Activated B cell treated with CpG ODN at 0.5 μM for 24 hours (primary cell): ENCODE results near the gene HLA-DPA1. TPM values are rescaled to one million over a fixed set of nuclear protein-coding genes. Genes with fewer than 3 reads are reported as not detected.

Experiments
- ATAC-seq: fragments of 200-7000 bp; cut with Tn5 transposase; one replicate; pipeline ENCODE4 v1.10.0; 2021; ENCODE audit warnings: low read depth, mild to moderate bottlenecking, moderate library complexity
- CTCF ChIA-PET: fragments of 350-600 bp; sonication (Branson Sonifier 250); formaldehyde crosslinking; loops from one replicate; lab custom pipeline; 2021; ENCODE audit warnings: antibody characterized with exemption; lab: Charles Lee
- POLR2A ChIA-PET: fragments of 350-600 bp; sonication (Branson Sonifier 250); formaldehyde crosslinking; loops from one replicate; lab custom pipeline; 2021; ENCODE audit warnings: antibody characterized with exemption; lab: Charles Lee
- DNase-seq: peaks from one replicate; pipeline ENCODE4 v3.0.0; 2022
- H3K27ac Mint-ChIP-seq: one replicate; pipeline ENCODE4 v1.8.0; 2020; ENCODE audit warnings: mixed read lengths
- H3K27me3 Mint-ChIP-seq: one replicate; pipeline ENCODE4 v1.8.0; 2021; ENCODE audit warnings: mixed read lengths
- H3K36me3 Mint-ChIP-seq: one replicate; pipeline ENCODE4 v1.8.0; 2021; ENCODE audit warnings: low read depth, mixed read lengths
- H3K4me1 Mint-ChIP-seq: one replicate; pipeline ENCODE4 v1.8.0; 2021; ENCODE audit warnings: mixed read lengths
- H3K4me3 Mint-ChIP-seq: one replicate; pipeline ENCODE4 v1.8.0; 2020; ENCODE audit warnings: mild to moderate bottlenecking, mixed read lengths
- H3K9me3 Mint-ChIP-seq: one replicate; pipeline ENCODE4 v1.8.0; 2020; ENCODE audit warnings: mixed read lengths
- CTCF ChIP-seq: fragments of 200-600 bp; IDR thresholded peaks from one replicate; pipeline ENCODE4 v1.8.0; 2022; ENCODE audit warnings: antibody characterized with exemption, mild to moderate bottlenecking
- intact Hi-C: fragments of 100-400 bp; cut with micrococcal nuclease; formaldehyde crosslinking; loops from one replicate; pipeline ENCODE4 v1.15.1; 2024
- total RNA-seq: library from RNA; stranded (reverse); gene quantifications from 2 replicates; pipeline ENCODE4 v1.2.3, GENCODE V29; 2022

Gene HLA-DPA1
- total RNA-seq, 1 donor from 2014 or later, result 718 TPM

GRCh38 chr6:33080127-33081089 is 7.0 kb upstream of the HLA-DPA1 start:
- Mint-ChIP-seq H3K27ac (peak overlapping the region; percentile 95), H3K9me3 (no peaks in the 10 kb centered on the region), H3K27me3 (no peaks in the 10 kb centered on the region), H3K4me3 (peak overlapping the region; percentile 89), H3K36me3 (peaks cover 94% of the 10 kb centered on the region), H3K4me1 (peaks cover 78% of the 10 kb centered on the region)
- CTCF ChIA-PET, result interaction anchor here (1.9 to 14.4 kb wide), 2 partner anchors 17 to 66 kb away, joined by 5 to 240 read pairs; partner anchors contain the start of gene HLA-DOA
- POLR2A ChIA-PET, result interaction anchor here (0.6 to 28.7 kb wide), 15 partner anchors 9 to 415 kb away, joined by 3 to 2264 read pairs (median 8); partner anchors contain the start of genes HLA-DOA, HLA-DPA1 and HSD17B8
- DNase-seq, result no peak
- intact Hi-C loops, result loop anchor here (5.0 kb wide), 1 partner anchor 67 kb away; no protein-coding TSS in a partner anchor
- no peak for ATAC-seq
- TF ChIP-seq CTCF, result no peak

- Mint-ChIP-seq H3K4me1 (peaks cover 81% of the 10 kb centered on the region), H3K27ac (peak overlapping the region; percentile 95), H3K27me3 (no peaks in the 10 kb centered on the region)
Measured at GRCh38 chr6:33079580-33079979, 6.1 kb upstream of the HLA-DPA1 start.

GRCh38 chr6:33078919-33079521 is 5.6 kb upstream of the HLA-DPA1 start:
- intact Hi-C loops, result loop anchor here (1.0 to 5.0 kb wide), 2 partner anchors 33 to 65 kb away; no protein-coding TSS in a partner anchor
- DNase-seq (no peak), ATAC-seq (no peak)
- no peaks in the 10 kb centered on the region for H3K27me3 Mint-ChIP-seq
- no peaks in the 10 kb centered on the region for H3K9me3 Mint-ChIP-seq
- H3K4me3 Mint-ChIP-seq, result peak overlapping the region; percentile 89
- no peak for TF ChIP-seq CTCF
- ChIA-PET CTCF (interaction anchor here (1.2 to 14.4 kb wide), 3 partner anchors 19 to 79 kb away, joined by 3 to 240 read pairs (median 5); partner anchors contain the start of gene HLA-DOA), POLR2A (interaction anchor here (0.7 to 28.7 kb wide), 7 partner anchors 10 to 170 kb away, joined by 3 to 2264 read pairs (median 5); partner anchors contain the start of gene HLA-DOA)
- H3K27ac Mint-ChIP-seq, result peak overlapping the region; percentile 95
- peaks cover 80% of the 10 kb centered on the region for H3K36me3 Mint-ChIP-seq
- peaks cover 79% of the 10 kb centered on the region for H3K4me1 Mint-ChIP-seq

More at GRCh38 chr6:33079580-33079979, 6.1 kb upstream of the HLA-DPA1 start:
- ATAC-seq, result no peak
- intact Hi-C loops, result loop anchor here (5.0 kb wide), 1 partner anchor 33 kb away; no protein-coding TSS in a partner anchor
- no peak for DNase-seq
- no peaks in the 10 kb centered on the region for H3K9me3 Mint-ChIP-seq
- peak overlapping the region; percentile 89 for H3K4me3 Mint-ChIP-seq
- POLR2A ChIA-PET, result interaction anchor here (0.6 to 28.7 kb wide), 10 partner anchors 8 to 169 kb away, joined by 3 to 2264 read pairs (median 14); partner anchors contain the start of genes HLA-DOA, HLA-DPA1 and HSD17B8
- TF ChIP-seq CTCF, result no peak
- CTCF ChIA-PET, result interaction anchor here (1.9 to 14.4 kb wide), 2 partner anchors 18 to 65 kb away, joined by 5 to 240 read pairs; partner anchors contain the start of gene HLA-DOA
- peaks cover 86% of the 10 kb centered on the region for H3K36me3 Mint-ChIP-seq

DNA sequence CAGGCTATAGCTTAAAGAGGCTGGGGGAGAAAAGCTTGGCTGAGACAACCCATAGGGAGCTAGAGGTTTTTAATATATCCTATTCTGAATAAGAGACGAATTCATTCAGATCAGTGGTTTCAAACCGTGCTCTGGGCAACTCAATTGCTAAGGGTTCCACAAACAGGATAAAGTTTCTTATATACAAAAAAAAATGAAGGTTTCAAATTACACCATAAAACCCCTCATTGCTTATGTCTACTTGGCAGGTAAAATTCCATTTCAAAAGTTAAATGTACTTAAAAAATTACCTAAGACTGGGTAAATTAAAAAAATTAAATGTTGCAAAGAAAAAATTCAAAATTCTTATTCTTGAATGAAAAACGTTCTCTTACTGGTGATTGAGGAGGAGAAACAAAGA is 5.0 kb upstream of the HLA-DPA1 start:
- Mint-ChIP-seq H3K9me3 (no peaks in the 10 kb centered on the region), H3K27ac (peak overlapping the region; percentile 95), H3K4me3 (peak overlapping the region; percentile 89), H3K27me3 (no peaks in the 10 kb centered on the region), H3K36me3 (peaks cover 77% of the 10 kb centered on the region), H3K4me1 (peaks cover 78% of the 10 kb centered on the region)
- ChIA-PET POLR2A (interaction anchor here (0.7 to 28.7 kb wide), 9 partner anchors 11 to 170 kb away, joined by 3 to 2264 read pairs (median 5); partner anchors contain the start of gene HLA-DOA), CTCF (interaction anchor here (1.2 to 14.4 kb wide), 2 partner anchors 64 to 78 kb away, joined by 3 to 240 read pairs; partner anchors contain the start of gene HLA-DOA)
- ATAC-seq (no peak), DNase-seq (no peak)
- no peak for TF ChIP-seq CTCF
- intact Hi-C loops, result loop anchor here (1.0 to 5.0 kb wide), 2 partner anchors 34 to 64 kb away; no protein-coding TSS in a partner anchor
